HTERT RPE-1 (cell line): ENCODE measurements around the gene CCDC121.
"Not testable (repeated sequence)": the region's sequence is repeated elsewhere in the genome, so short reads cannot be mapped to it uniquely, and the experiment has no call there.

Experiments used
- in situ Hi-C: fragments of 300-500 bp; cut with MboI; formaldehyde crosslinking; loops from 4 replicates; pipeline ENCODE4 v1.14.3; 2020; ENCODE audit warnings: low sequenced_read_pairs

Gene CCDC121

GRCh38 chr2:27638037-27638637 lies 9.3 kb upstream of the CCDC121 start:
- in situ Hi-C loops: no loop called here

DNA sequence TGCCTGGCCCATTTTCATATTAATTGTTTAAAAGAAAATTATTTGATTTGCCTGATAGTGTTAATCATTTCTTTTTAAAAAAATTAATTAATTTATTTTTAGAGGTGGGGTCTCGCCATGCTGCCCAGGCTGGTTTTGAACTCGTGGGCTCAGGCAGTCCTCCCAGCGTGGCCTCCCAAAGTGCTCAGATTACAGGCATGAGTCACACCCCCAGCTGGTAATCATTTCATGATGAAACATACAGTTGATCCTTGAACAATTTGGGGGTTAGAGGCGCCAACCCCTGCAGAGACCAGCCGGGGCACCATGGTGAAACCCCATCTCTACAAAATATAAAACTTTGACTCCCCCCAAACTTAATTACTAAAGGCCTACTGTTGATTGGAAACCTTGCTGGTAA lies 8.0 kb upstream of the CCDC121 start:
- in situ Hi-C loops: no loop called here

GRCh38 chr2:27634291-27634690 lies 5.5 kb upstream of the CCDC121 start:
- in situ Hi-C loops: no loop called here

DNA sequence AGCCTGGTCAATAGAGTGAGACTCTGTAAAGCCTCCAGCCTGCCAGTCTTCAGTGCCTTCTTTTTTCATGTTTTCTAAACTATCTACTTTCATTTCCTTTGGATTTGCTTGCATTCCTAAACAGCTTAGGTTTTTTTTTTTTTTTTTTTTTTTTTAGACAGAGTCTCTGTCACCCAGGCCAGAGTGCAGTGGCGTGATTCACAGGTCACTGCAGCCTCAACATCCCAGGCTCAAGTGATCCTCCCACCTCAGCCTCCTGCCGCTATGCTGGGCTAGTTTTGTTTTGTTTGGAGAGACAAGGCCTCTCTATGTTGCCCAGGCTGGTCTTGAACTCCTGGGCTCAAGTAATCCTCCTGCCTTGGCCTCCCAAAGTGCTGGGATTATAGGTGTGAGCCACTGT lies 1.4 kb upstream of the CCDC121 start:
- in situ Hi-C loops: not testable (repeated sequence)

GRCh38 chr2:27627963-27628766 lies 647 bp downstream of the CCDC121 start:
- in situ Hi-C loops: no loop called here

GRCh38 chr2:27626921-27627320 lies 1.9 kb downstream of the CCDC121 start:
- in situ Hi-C loops: not testable (repeated sequence)

- in situ Hi-C loops: not testable (repeated sequence)
These were observed 2.5 kb downstream of the CCDC121 start for GRCh38 chr2:27626323-27626722.

- in situ Hi-C loops: no loop called here
These were observed 3.9 kb downstream of the CCDC121 start for GRCh38 chr2:27624943-27625342.

DNA sequence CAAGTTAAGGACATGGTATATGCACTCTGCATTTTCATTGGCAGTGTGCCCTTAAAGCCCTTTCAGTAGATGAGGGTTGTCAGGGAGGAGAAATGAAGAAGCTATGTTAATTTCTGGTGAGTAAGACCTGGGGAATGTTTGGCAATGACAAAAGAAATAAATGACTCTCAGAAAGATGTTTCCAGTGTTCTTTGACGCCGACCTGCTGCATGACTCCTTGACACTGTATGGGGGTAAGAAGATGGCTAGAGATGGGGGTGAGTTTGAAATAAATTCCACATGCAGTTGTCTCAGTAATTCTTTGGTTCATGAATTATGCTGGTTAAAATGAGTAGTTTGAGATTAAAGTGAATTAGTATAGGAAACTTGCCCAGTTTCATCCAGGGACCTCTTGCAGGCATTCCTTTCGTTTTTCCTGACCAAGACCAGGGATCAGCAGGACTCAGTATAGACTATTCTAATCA lies 5.9 kb downstream of the CCDC121 start:
- in situ Hi-C loops: no loop called here

DNA sequence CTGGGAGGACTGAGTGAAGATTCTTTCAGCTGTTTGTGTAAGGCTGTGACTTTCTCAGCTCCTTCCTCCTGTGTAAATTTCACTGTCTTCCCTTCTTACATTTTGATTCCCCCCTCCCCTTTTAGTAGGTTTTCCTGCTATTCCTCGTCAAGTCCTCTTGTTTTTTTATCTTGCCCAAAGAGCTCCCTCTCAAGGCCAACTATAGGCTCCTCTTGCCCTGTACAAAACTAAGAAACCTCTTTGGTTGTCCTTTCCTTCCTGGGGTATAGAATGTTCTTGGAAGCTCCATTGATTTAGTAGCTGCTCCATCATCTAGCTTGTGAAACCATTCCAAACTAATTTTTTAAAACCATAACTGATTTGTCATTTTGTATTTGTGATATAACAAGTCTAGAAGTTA lies 7.3 kb downstream of the CCDC121 start:
- in situ Hi-C loops: no loop called here

DNA sequence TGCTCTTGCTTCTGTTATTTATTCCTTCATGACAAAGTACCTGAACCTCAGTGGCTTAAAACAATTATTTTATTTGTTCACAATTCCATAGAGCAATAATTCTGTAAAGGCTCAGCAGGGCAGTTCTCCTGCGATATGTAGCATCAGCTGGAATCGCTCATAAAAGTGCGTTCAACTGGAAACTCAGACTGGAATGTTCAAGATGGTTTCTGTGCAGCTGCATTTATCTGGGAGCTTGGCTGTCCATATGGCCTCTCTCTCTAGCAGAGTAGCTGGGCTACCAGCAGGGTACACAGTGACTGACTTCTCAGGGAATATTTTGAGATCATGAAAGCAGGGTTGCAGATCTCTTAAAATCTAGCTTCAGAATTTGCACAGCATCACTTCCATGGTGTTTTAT lies 13.5 kb downstream of the CCDC121 start:
- in situ Hi-C loops: no loop called here

DNA sequence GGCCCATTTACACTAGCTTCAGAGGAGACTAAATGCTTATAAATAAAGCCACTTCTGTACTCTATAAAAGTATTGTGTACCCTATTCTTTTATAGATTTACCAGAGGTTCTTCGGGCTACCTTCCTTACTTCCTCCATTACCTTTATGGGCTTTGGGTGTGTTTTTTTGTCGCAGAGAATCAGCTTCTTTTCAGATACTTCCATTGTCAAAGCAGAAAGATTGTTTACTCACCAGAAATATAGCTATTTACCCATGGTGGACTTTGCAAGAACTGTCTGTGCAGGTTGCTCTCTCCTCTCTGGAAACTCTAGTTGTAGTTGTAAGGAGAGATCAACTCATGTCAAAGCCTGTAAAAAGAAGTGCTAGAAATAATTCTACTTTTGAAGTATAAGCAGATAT lies 14.8 kb downstream of the CCDC121 start:
- in situ Hi-C loops: no loop called here

GRCh38 chr2:27606611-27607010 lies 22.2 kb downstream of the CCDC121 start:
- in situ Hi-C loops: no loop called here

DNA sequence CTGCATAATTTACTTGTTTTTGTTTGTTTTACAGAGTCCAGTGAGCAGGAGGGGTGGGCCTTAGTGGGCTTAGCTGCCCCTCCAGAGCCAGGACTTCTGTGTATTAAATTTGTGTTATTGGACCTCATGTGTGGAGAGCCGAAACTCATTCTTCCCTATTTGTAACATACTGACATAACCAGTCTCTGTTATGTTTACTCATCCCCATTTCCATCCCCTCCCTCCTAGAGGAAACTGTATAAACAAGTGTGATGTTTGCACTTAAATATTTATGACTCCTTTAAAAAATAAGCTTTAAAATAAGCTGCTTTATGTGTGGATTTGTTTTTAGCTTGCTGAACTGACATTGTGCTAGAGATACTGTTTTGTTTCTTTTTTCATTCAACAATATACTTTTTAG lies 32.2 kb downstream of the CCDC121 start:
- in situ Hi-C loops: no loop called here

DNA sequence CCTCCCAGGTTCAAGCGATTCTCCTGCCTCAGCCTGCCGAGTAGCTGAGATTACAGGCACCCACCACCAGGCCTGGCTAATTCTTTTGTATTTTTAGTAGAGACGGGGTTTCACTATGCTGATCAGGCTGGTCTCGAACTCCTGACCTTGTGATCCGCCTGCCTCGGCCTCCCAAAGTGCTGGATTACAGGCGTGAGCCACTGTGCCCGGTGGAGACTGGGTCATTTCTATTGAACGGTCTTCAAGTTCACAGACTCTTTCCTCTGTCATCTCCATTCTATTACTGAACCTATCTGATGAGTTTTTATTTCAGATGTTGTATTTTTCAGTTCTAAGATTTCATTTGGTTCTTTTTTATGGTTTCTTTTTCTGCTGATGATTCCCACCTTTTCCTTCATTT lies 33.4 kb downstream of the CCDC121 start:
- in situ Hi-C loops: not testable (repeated sequence)

DNA sequence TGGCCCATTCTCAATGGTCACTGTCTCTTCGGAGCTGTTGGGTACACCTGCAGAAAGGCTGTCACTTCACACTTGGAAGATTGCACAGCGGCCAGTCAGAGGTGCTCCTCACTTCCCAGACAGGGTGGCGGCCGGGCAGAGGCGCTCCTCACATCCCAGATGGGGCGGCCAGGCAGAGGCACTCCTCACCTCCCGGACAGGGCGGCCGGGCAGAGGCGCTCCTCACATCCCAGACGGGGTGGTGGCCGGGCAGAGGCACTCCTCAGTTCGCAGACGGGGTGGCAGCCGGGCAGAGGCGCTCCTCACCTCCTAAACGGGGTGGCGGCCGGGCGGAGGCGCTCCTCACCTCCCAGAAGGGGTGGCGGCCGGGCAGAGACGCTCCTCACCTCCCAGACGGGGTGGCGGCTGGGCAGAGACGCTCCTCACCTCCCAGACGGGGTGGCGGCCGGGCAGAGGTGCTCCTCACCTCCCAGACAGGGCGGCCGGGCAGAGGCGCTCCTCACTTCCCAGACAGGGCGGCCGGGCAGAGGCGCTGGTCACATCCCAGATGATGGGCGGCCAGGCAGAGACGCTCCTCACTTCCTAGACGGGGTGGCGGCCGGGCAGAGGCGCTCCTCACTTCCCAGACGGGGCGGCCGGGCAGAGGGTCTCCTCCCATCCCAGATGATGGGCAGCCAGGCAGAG lies 34.6 kb downstream of the CCDC121 start:
- in situ Hi-C loops: not testable (repeated sequence)

DNA sequence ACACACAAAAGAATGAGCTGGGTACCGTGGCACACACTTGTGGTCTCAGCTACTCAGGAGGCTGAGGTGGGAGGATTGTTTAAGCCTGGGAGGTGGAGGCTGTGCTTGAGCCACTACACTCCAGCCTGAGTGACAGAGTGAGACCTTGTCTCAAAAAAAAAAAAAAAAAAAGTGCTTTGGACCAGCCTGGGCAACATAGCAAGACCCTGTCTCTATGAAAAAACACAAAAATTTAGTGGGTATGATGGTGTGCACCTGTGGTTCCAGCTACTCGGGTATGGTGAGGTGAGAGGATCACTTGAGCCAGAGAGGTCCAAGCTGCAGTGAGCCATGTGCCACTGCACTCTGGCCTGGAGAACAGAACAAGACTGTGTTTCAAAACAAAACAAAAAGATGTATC lies 35.6 kb downstream of the CCDC121 start:
- in situ Hi-C loops: no loop called here

- in situ Hi-C loops: no loop called here
These were observed 37.1 kb downstream of the CCDC121 start for GRCh38 chr2:27591745-27592144.

DNA sequence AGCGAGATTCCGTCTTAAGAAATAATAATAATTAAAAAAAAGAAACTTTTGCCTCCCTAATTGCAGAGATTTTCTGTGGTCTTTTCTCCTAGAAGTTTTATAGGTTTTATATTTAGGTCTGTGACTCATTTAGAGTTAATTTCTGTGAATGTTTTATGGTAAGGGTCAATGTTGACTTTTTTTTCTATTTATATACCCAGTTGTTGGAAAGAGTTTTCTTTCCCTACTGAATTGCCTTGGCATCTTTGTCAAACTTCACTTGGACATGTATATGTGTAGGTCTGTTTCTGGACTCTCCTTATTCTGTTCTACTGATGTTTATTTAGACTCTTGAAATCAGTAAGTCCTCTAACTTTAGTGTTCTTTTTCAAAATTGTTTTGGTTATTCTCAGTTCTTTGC lies 40.5 kb downstream of the CCDC121 start:
- in situ Hi-C loops: no loop called here

- in situ Hi-C loops: no loop called here
These were observed 41.8 kb downstream of the CCDC121 start for GRCh38 chr2:27587025-27587424.

GRCh38 chr2:27584597-27584996 lies 44.2 kb downstream of the CCDC121 start:
- in situ Hi-C loops: no loop called here

GRCh38 chr2:27583390-27583915 lies 45.4 kb downstream of the CCDC121 start:
- in situ Hi-C loops: no loop called here
